ENCODE results near the gene SYNCRIP. TPM values are rescaled to one million over a fixed set of nuclear protein-coding genes. Genes with fewer than 3 reads are reported as not detected.

Gene SYNCRIP
- total RNA-seq, 1 donor from 2014 or later, result 88.8 TPM

DNA sequence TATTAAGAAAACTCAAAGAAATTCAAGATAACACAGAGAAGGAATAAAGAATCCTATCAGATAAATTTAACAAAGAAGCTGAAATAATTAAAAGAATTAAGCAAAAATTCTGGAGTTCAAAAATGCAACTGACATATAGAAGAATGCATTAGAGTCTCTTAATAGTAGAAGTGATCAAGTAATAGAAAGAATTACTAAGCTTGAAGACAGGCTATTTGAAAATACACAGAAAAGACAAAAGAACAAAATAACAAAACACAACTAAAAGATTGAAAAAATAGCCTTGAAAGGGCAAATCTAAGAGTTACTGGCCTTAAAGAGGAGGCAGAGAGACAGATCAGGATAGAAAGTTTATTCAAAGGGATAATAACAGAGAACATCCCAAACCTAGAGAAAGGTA lies 61.1 kb downstream of the SYNCRIP start:
- Histone ChIP-seq H3K27me3 (ENCODE audit: control insufficient read depth, insufficient read depth, low read length) (no peaks in the 10 kb centered on the region), H3K36me3 (ENCODE audit: control insufficient read depth, insufficient read depth, low read length) (no peaks in the 10 kb centered on the region), H3K4me3 (ENCODE audit: low read depth, low read length) (no peak overlapping the region)
- no peak for DNase-seq (ENCODE audit: low read depth)
- TF ChIP-seq, protein P1, sequence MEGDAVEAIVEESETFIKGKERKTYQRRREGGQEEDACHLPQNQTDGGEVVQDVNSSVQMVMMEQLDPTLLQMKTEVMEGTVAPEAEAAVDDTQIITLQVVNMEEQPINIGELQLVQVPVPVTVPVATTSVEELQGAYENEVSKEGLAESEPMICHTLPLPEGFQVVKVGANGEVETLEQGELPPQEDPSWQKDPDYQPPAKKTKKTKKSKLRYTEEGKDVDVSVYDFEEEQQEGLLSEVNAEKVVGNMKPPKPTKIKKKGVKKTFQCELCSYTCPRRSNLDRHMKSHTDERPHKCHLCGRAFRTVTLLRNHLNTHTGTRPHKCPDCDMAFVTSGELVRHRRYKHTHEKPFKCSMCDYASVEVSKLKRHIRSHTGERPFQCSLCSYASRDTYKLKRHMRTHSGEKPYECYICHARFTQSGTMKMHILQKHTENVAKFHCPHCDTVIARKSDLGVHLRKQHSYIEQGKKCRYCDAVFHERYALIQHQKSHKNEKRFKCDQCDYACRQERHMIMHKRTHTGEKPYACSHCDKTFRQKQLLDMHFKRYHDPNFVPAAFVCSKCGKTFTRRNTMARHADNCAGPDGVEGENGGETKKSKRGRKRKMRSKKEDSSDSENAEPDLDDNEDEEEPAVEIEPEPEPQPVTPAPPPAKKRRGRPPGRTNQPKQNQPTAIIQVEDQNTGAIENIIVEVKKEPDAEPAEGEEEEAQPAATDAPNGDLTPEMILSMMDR (IDR thresholded peaks at IDR 0.05; ENCODE audit: insufficient read depth, low read length, poor library complexity, severe bottlenecking), result no peak

DNA sequence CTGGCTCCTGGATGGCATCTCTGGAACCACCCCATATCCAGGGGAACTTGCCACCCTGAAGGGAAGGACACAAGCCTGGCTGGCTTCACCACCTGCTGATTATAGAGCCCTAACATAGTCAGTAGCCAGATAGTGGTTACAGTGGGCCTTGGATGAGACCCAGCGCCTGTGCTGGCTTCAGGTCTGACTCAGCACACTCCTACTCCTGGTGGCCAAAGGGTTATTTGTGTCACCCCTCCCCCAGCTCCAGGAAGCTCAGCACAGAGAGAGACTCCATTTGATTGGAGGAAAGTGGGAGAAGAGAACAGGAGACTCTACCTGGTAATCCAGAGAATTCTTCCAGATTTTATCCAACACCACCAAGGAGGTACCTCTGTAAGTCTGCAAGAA lies 61.8 kb downstream of the SYNCRIP start:
- Histone ChIP-seq H3K4me3 (ENCODE audit: low read depth, low read length) (no peak overlapping the region), H3K27me3 (ENCODE audit: control insufficient read depth, insufficient read depth, low read length) (no peaks in the 10 kb centered on the region), H3K36me3 (ENCODE audit: control insufficient read depth, insufficient read depth, low read length) (no peaks in the 10 kb centered on the region)
- DNase-seq (ENCODE audit: low read depth), result no peak
- TF ChIP-seq, protein P1 (IDR thresholded peaks at IDR 0.05; ENCODE audit: insufficient read depth, low read length, poor library complexity, severe bottlenecking), result no peak

- DNase-seq (ENCODE audit: low read depth), result no peak
- TF ChIP-seq, protein P1 (IDR thresholded peaks at IDR 0.05; ENCODE audit: insufficient read depth, low read length, poor library complexity, severe bottlenecking), result no peak
- Histone ChIP-seq H3K4me3 (ENCODE audit: low read depth, low read length) (no peak overlapping the region), H3K27me3 (ENCODE audit: control insufficient read depth, insufficient read depth, low read length) (no peaks in the 10 kb centered on the region), H3K36me3 (ENCODE audit: control insufficient read depth, insufficient read depth, low read length) (no peaks in the 10 kb centered on the region)
Measured at GRCh38 chr6:85580118-85580877, 62.4 kb downstream of the SYNCRIP start.

DNA sequence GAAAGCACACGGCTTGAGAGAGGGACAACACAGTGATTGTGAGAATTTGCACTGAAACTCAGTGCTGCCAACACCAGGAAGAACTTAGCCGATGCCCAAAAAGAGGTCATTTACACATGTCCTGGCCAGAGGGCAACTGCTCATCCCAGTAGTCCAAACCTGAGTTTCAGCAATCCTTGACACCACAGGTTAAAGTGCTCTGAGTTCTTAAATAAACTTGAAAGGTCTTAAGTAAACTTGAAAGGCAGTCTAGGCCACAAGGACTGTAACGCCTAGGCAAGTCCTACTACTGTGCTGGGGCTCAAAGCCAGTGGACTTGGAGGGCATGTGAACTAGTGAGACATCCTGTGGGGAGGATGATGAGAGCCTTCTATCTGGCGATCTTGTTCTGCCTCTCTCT lies 63.1 kb downstream of the SYNCRIP start:
- Histone ChIP-seq H3K4me3 (ENCODE audit: low read depth, low read length) (no peak overlapping the region), H3K36me3 (ENCODE audit: control insufficient read depth, insufficient read depth, low read length) (no peaks in the 10 kb centered on the region), H3K27me3 (ENCODE audit: control insufficient read depth, insufficient read depth, low read length) (no peaks in the 10 kb centered on the region)
- TF ChIP-seq, protein P1 (IDR thresholded peaks at IDR 0.05; ENCODE audit: insufficient read depth, low read length, poor library complexity, severe bottlenecking), result no peak
- DNase-seq (ENCODE audit: low read depth), result no peak

DNA sequence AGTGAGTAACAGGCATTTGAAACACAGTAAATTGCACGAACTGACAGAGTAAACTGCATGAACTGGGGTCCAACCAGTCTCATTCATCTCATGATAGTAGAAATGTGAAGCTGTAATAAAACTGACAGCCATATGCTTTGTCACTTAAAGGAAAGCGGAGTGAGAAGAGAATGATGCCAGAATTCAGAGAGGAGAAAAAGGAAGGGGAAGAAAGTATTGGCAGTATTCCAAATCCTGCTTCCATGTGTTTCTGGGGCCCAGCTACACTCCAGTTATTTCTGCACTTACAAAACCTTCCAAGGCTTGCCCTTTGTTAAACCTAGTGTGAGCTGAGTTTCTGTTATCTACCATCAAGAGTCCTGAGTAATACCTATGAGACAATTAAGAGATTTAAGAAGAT lies 66.2 kb downstream of the SYNCRIP start:
- Histone ChIP-seq H3K27me3 (ENCODE audit: control insufficient read depth, insufficient read depth, low read length) (no peaks in the 10 kb centered on the region), H3K36me3 (ENCODE audit: control insufficient read depth, insufficient read depth, low read length) (no peaks in the 10 kb centered on the region), H3K4me3 (ENCODE audit: low read depth, low read length) (no peak overlapping the region)
- TF ChIP-seq, protein P1 (IDR thresholded peaks at IDR 0.05; ENCODE audit: insufficient read depth, low read length, poor library complexity, severe bottlenecking), result no peak
- DNase-seq (ENCODE audit: low read depth), result no peak

Data from kidney epithelial cell (primary cell).